Esophagus squamous epithelium (tissue), 5 donors: ENCODE measurements around the gene EHD4. TPM values are rescaled to one million over a fixed set of nuclear protein-coding genes. Genes with fewer than 3 reads are reported as not detected.

Experiments
- DNase-seq: peaks from one replicate; lab custom pipeline; 2025; lab: John Stamatoyannopoulos, UW
- H3K27ac ChIP-seq, 4 donors: fragments of 200-600 bp; sonication (generic); one replicate each; pipeline ENCODE4 v1.5.1; 2016 to 2019; ENCODE audit warnings: mild to moderate bottlenecking in 1 of 4
- H3K27me3 ChIP-seq, 4 donors: fragments of 200-600 bp; sonication (generic); 1 replicate in 3 of 4; 2 replicates in 1 of 4; pipeline versions ENCODE4 v1.5.1 to v1.6.0; 2017 to 2021; ENCODE audit warnings: antibody characterized with exemption in 1 of 4
- H3K36me3 ChIP-seq, 3 donors: fragments of 200-600 bp; sonication (generic); one replicate each; pipeline ENCODE4 v1.5.1; 2016 to 2019
- H3K4me1 ChIP-seq, 3 donors: fragments of 200-600 bp; sonication (generic); one replicate each; pipeline ENCODE4 v1.5.1; 2017 to 2019
- H3K4me3 ChIP-seq, 4 donors: fragments of 200-600 bp; sonication (generic); 1 replicate in 3 of 4; 2 replicates in 1 of 4; pipeline ENCODE4 v1.5.1; 2016 to 2019; ENCODE audit warnings: mild to moderate bottlenecking in 2 of 4, moderate library complexity in 1 of 4
- H3K9me3 ChIP-seq, 3 donors: fragments of 200-600 bp; sonication (generic); one replicate each; pipeline ENCODE4 v1.5.1; 2016 to 2019
- CTCF ChIP-seq, 6 experiments: fragments of 450-650 bp in 4 of 6; fragments of 200-600 bp in 2 of 6; sonication (generic) in 2 of 6; IDR thresholded peaks; one replicate each; pipeline ENCODE4 v1.5.1; 2016 to 2019; ENCODE audit warnings: antibody characterized with exemption in 6 of 6, mild to moderate bottlenecking in 4 of 6, moderate library complexity in 4 of 6
- POLR2A ChIP-seq, 4 donors: fragments of 450-650 bp; IDR thresholded peaks; one replicate each; pipeline ENCODE4 v1.6.1; 2017; ENCODE audit warnings: antibody characterized with exemption in 4 of 4, mild to moderate bottlenecking in 4 of 4, moderate library complexity in 3 of 4
- WGBS, 2 donors: methylation state at CpG; one replicate each; pipeline ENCODE4 v1.1.5; 2018; 5-methylcytosine and 5-hydroxymethylcytosine counted together
- intact Hi-C: fragments of 100-400 bp; cut with DNase I; formaldehyde crosslinking; loops from one replicate; pipeline ENCODE4 v1.15.0; 2022
- total RNA-seq, 4 donors: library from RNA; depleted of rRNA; stranded (reverse); fragments of >200 nt; gene quantifications; one replicate each; pipeline ENCODE4 v1.1.0, GENCODE V29; 2016
- donor health status: DM: yes; HTN: yes; CAD: no.

EHD4 gene
- 10 to 100 TPM; 25.4 to 45.3 (median 27.8) TPM for total RNA-seq

- Histone ChIP-seq H3K36me3 (no peaks in the 10 kb centered on the region), H3K4me3 (peak within 1 kb of the TSS; percentile 80 to 95 (median 88)), H3K27ac (peak within 1 kb of the TSS; percentile 93 to 97 (median 96)), H3K27me3 (peaks cover 0 to 5% (median 0%) of the 10 kb centered on the region in 4 donors), H3K4me1 (peaks cover 8 to 49% (median 9%) of the 10 kb centered on the region in 3 donors), H3K9me3 (no peaks in the 10 kb centered on the region)
- DNase-seq, result peak; percentile 92
- 2 to 4% methylated on average over 13 to 16 of the region's 72 CpGs for WGBS, 2 donors
- TF ChIP-seq POLR2A (IDR thresholded peaks at IDR 0.05) (peak in 3 of 4 donors; percentile 90 to 98 (median 92)), CTCF (IDR thresholded peaks at IDR 0.05) (peak in 2 of 6 experiments; percentile 3 to 33)
- intact Hi-C loops, result no loop called here
Observed at GRCh38 chr15:41972253-41973242, at the start of gene EHD4. EHD4 (minus strand) TSS chr15:41972557; CDS start chr15:41972494, 63 bp downstream.

- Histone ChIP-seq H3K27ac (peak overlapping the region; percentile 22 to 71 (median 66)), H3K27me3 (no peaks in the 10 kb centered on the region), H3K9me3 (no peaks in the 10 kb centered on the region), H3K4me3 (no peak overlapping the region), H3K36me3 (no peaks in the 10 kb centered on the region), H3K4me1 (peaks cover 6 to 21% (median 9%) of the 10 kb centered on the region in 3 donors)
- no peak for TF ChIP-seq POLR2A (IDR thresholded peaks at IDR 0.05)
- no peak for TF ChIP-seq CTCF (IDR thresholded peaks at IDR 0.05)
- intact Hi-C loops, result no loop called here
- DNase-seq, result no peak
- WGBS, 2 donors, result 83% methylated on average over 2 of the region's 5 CpGs; no CpG with 5 or more reads in 1 of the 2 donors
Observed at GRCh38 chr15:42021593-42021992, 49.2 kb upstream of the EHD4 start.

GRCh38 chr15:42020713-42021273, 48.4 kb upstream of the EHD4 start, which contains the start of gene PLA2G4E:
PLA2G4E (minus strand) TSS chr15:42021042; CDS start chr15:42021030, 12 bp downstream.
- no peaks in the 10 kb centered on the region for H3K36me3 ChIP-seq
- H3K27ac ChIP-seq, result peak within 1 kb of the TSS; percentile 22 to 71 (median 66)
- no peaks in the 10 kb centered on the region for H3K27me3 ChIP-seq
- intact Hi-C loops, result no loop called here
- peak within 1 kb of the TSS in 1 of 4 donors; percentile 43 for H3K4me3 ChIP-seq
- no peaks in the 10 kb centered on the region for H3K9me3 ChIP-seq
- no peak for DNase-seq
- WGBS, 2 donors, result 17 to 68% methylated on average over 2 to 4 of the region's 5 CpGs
- H3K4me1 ChIP-seq, result peaks cover 6 to 21% (median 9%) of the 10 kb centered on the region in 3 donors
- TF ChIP-seq CTCF (IDR thresholded peaks at IDR 0.05), result no peak
- no peak for TF ChIP-seq POLR2A (IDR thresholded peaks at IDR 0.05)

- TF ChIP-seq POLR2A (IDR thresholded peaks at IDR 0.05) (no peak), CTCF (IDR thresholded peaks at IDR 0.05) (no peak)
- Histone ChIP-seq H3K4me3 (no peak overlapping the region), H3K4me1 (peaks cover 6 to 21% (median 9%) of the 10 kb centered on the region in 3 donors), H3K27me3 (no peaks in the 10 kb centered on the region), H3K27ac (no peak overlapping the region), H3K36me3 (no peaks in the 10 kb centered on the region), H3K9me3 (no peaks in the 10 kb centered on the region)
- intact Hi-C loops, result no loop called here
- no peak for DNase-seq
- WGBS, 2 donors, result 25 to 71% methylated on average over 2 to 5 of the region's 6 CpGs
Observed at GRCh38 chr15:42018306-42019224, 46.2 kb upstream of the EHD4 start.
